Left cardiac atrium (tissue), 4 donors: Measurements from ENCODE around the gene LEPROT. TPM values are rescaled to one million over a fixed set of nuclear protein-coding genes. Genes with fewer than 3 reads are reported as not detected.
"Not testable (repeated sequence)": the region's sequence is repeated elsewhere in the genome, so short reads cannot be mapped to it uniquely, and the experiment has no call there.

Experiments used
- ATAC-seq, 2 donors: fragments of 200-7000 bp; cut with Tn5 transposase; one replicate each; pipeline ENCODE4 v1.9.1; 2020; ENCODE audit warnings: mild to moderate bottlenecking in 2 of 2, moderate library complexity in 2 of 2
- DNase-seq: peaks from one replicate; pipeline ENCODE4 v3.0.0-alpha.2; 2020
- intact Hi-C, 2 donors: fragments of 100-400 bp; cut with DNase I; formaldehyde crosslinking; loops; one replicate each; pipeline versions ENCODE4 v1.14.1 to v1.15.1; 2022 to 2023
- total RNA-seq, 2 donors: library from RNA; stranded (reverse); fragmentation: NEBNext Ultra II Directional; extraction: Animal tissue kit (Norgen Biotek cat#: 25700); gene quantifications; one replicate each; pipeline ENCODE4 v1.2.1, GENCODE V29; 2021
- donor health status: DM: no; HTN: yes; CAD: no.
- donor health status: DM: no; HTN: yes; CAD: no; lungs with severe emphysema.
- donor health status: DM: yes; HTN: yes; CAD: no.
- donor health status: Dilated cardiomyopathy.

The LEPROT gene
- total RNA-seq, 2 donors from 2014 or later, result 55.0 to 57.5 TPM

- intact Hi-C loops, result loop anchor here in 1 of 2 donors (2.0 kb wide), 1 partner anchor 256 kb away; no protein-coding TSS in a partner anchor
- ATAC-seq (peak in 1 of 2 donors; percentile 38), DNase-seq (no peak)
Measured at GRCh38 chr1:65431111-65431705, 10.7 kb downstream of the LEPROT start.

DNA sequence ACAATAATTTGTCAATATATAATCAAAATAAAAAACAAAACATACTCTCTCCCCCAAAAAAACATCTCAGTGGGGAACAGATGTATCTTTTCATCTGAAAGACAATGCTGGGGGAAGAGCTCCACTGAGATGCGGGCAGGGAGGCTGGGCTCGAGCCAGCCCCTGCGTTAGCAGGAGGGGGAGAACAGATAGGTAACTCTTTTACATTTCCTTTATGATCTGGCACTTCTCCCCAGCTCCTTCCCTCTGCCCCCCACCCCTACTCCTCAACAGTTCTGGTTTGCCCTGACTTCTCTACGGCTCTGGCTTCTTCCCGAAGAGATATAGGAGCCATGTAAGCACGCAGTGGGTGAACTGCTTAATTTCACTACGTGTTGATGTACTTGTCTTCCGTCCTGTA is 12.4 kb downstream of the LEPROT start:
- ATAC-seq, result no peak
- intact Hi-C loops, result no loop called here

DNA sequence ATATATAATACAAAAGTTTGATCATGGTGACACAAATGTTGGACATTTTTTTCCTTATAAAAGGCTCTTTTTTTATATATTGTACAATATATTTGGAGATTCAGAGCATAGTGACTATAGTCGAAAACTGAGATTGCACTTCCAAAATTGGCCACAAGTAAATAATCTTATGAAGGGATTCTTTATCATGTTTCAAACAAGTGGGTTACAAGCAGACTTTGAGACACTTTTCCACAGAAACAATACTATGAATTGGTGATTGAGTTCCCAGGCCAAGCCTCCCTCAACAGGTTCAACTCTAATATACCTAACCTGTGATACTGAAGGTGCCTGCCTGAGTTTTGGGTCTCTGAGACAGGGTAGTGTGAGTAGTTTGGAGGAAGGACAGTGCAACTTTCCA is 13.8 kb downstream of the LEPROT start:
- DNase-seq (no peak), ATAC-seq (no peak)
- intact Hi-C loops, result no loop called here

More for the DNA sequence above, 12.4 kb downstream of the LEPROT start:
- DNase-seq, result no peak

DNA sequence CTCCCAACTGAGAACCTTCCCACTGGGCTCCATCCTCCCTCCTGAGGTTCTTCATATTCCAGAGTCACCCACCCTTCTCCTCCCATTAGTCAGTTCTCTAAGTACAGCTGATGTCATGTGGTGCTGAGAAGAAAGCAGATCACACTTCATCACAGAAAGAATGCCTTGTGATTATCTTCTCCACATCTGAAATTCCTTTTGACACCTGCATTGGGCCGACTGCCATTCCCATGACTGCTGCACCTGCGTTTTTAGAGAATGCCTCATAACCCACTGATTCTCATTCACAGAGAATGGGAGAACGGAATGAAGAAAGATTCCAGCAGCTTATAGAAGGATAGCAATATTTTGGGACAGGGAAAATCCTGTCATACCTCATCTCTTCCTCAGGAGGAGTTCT is 14.3 kb downstream of the LEPROT start:
- intact Hi-C loops, result no loop called here

GRCh38 chr1:65435987-65436386 is 15.5 kb downstream of the LEPROT start:
- intact Hi-C loops, result no loop called here
- no peak for DNase-seq
- ATAC-seq, result no peak

More for the DNA sequence above, 14.3 kb downstream of the LEPROT start:
- ATAC-seq, result no peak
- DNase-seq, result no peak

DNA sequence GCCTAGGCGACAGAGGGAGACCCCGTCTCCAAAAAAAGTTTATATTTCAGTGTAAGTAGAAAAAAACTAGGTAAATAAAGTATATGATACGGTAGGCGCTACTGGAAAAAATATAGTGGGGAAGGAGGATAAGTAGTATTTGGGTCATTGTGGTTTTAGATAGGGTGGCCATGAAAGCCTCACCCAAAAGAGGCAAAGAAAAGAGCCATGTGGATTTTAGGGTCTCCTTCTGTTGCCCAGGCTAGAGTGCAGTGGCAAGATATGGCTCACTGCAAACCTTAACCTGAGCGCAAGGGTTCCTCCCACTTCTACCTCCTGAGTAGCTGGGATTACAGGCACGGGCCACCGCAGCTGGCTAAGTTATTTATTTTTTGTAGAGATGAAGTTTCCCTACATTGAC is 17.1 kb downstream of the LEPROT start:
- intact Hi-C loops, result no loop called here
- ATAC-seq (no peak), DNase-seq (no peak)

- DNase-seq (no peak), ATAC-seq (no peak)
- intact Hi-C loops, result no loop called here
Measured at GRCh38 chr1:65440322-65440900, 19.9 kb downstream of the LEPROT start.

GRCh38 chr1:65440915-65441314 is 20.4 kb downstream of the LEPROT start:
- intact Hi-C loops, result no loop called here
- no peak for DNase-seq
- ATAC-seq, result no peak

DNA sequence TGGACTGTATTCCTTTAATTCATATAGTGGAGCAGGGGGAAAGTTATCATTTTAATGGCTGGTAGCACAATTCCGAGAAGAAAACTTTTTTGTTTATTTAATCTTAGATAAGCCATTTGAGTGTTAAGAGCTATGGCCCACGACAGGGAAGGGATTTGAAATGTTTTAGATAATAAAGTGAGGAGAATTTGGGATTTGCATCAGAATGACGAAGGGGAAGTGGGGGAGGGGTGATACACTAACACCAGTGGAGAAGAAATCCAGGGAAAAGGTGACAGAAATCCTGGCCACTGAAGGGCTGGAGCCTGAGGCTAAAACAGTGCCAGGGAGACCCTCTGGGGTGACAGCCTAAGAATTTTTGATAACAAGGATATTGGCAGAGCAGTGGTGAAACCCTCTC is 21.0 kb downstream of the LEPROT start:
- ATAC-seq, result no peak
- DNase-seq, result no peak
- intact Hi-C loops, result no loop called here

DNA sequence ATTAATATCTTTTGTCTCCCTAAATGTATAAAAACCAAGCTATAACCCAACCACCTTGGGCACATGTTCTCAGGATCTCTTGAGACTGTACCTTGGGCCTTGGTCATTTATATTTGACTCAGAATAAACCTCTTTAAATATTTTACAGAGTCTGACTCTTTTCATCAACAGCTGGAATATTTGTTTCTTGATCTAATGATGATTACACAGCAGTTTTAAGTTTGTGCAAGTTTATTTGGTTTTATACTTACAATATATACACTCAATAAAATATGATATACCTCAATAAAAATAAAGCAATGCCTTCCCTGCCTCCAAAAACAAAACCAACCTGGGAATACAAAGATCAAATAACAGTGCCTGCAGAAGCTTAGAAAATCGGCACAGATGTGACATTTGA is 22.0 kb downstream of the LEPROT start:
- DNase-seq (no peak), ATAC-seq (no peak)
- intact Hi-C loops, result no loop called here

GRCh38 chr1:65443647-65444046 is 23.2 kb downstream of the LEPROT start:
- no peak for DNase-seq
- intact Hi-C loops, result no loop called here
- ATAC-seq, result no peak

DNA sequence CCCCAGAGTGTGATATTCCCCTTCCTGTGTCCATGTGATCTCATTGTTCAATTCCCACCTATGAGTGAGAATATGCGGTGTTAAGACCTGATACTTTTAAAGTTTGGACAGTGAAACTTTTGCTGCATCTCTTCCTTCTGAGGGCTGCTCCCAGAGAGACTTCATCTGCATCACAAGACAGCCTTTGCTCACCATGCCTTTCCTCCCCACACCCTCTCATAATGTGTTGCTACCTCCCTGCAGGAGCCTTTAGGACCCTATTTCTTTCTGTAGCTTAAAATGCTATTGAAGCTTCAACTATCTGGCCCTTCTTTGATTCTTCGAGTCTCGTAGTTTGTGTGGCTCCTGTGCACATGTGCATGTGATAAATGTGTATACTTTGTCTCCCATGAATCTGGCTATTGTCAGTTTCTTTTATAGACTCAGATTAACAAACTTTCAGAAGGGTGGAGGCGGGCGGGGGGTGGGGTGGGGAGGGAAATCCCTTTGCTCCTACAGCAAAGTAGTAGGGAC is 23.7 kb downstream of the LEPROT start:
- intact Hi-C loops, result no loop called here

GRCh38 chr1:65445837-65446236 is 25.4 kb downstream of the LEPROT start:
- intact Hi-C loops, result no loop called here
- ATAC-seq (no peak), DNase-seq (no peak)

More for the DNA sequence above, 23.7 kb downstream of the LEPROT start:
- no peak for DNase-seq
- ATAC-seq, result no peak

DNA sequence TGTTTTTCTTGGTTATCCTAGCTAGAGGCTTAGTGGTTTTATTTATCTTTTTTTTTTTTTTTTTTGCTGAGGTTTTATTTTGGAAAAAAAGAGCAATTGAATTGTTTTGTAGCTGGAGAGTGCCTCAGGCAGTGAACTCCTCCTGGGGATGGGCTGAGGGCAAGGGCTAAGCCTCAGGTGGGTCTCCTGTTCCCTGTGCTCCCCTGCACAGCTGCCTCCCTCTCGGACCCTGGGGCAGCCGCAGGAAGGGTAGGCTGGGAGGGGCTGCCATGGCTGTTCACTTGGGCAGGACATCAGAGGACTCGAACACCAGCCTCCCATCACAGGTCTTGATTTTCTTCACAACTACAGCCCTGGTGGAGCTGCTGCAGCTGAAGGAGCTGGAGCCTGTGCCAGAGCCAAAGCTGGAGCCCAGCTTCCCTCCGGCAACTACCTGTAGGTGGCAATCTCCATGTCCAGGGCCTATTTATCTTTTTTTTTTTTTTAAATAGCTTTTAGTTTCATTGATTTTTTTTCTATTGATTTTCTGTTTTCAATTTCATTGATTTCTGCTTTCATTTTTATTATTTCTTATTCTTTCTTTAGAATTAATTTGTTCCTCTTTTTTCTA is 28.9 kb downstream of the LEPROT start:
- no peak for DNase-seq
- ATAC-seq, result no peak
- intact Hi-C loops, result no loop called here

- ATAC-seq, intact Hi-C loops, DNase-seq: not testable (repeated sequence)
Measured at GRCh38 chr1:65455678-65456077, 35.2 kb downstream of the LEPROT start.

- intact Hi-C loops, result no loop called here
- ATAC-seq (no peak), DNase-seq (no peak)
Measured at GRCh38 chr1:65456481-65456880, 36.0 kb downstream of the LEPROT start.

DNA sequence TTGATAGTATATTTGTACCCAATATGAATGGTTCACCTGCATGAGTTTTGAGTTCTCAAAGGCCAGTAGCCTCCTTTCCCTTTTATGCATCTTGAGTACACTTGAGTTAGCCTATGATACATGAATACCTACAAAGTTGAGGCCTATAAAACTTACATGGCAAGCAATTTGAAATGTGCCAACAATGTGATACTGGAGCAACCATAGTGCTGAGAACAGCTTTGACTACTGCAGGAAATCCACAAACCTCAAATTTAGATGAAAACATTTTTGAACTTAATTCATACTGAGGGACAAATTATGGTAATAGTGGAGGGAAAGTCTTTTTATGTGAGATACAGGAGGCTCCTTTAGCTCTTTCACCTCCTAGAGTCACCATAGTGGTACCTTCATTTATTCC is 37.4 kb downstream of the LEPROT start:
- intact Hi-C loops, result no loop called here
- no peak for ATAC-seq
- no peak for DNase-seq

DNA sequence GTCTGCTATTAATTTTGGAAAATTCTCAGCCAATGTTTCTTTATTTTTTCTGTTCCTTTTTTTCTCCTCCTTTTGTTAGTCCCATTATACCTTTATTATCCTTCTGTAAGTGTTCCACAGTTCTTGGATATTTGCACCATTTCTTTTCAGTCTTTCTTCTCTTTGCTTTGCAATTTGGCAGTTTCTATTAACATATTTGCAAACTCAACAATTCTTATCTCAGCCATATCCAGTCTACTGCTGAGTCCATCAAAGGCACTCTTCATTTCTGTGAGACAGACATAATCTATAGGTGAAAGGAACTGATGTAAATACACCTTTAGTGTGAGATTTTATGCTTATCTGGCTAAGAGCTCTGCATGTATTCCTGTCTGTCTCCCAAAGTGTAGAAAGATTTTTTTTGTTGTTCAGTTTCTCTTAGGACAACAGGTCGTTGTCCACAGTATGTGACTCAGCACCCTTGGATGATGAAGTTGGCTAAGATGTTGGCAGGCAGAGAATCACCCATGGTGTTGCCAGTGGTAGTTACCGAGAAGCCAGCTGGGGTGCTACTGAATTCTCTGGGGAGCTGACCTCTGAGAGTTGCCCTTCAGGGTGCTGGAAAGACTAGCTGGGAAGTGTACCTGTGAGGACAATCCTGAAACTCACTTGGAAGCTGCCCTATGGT is 38.4 kb downstream of the LEPROT start:
- intact Hi-C loops, result no loop called here
- DNase-seq (no peak), ATAC-seq (no peak)

GRCh38 chr1:65459397-65459768 is 38.9 kb downstream of the LEPROT start:
- no peak for DNase-seq

GRCh38 chr1:65465837-65466236 is 45.4 kb downstream of the LEPROT start:
- DNase-seq, intact Hi-C loops, ATAC-seq: not testable (repeated sequence)

More at GRCh38 chr1:65459397-65459768, 38.9 kb downstream of the LEPROT start:
- no peak for ATAC-seq
- intact Hi-C loops, result no loop called here
